Ovary (tissue), 3 donors: ENCODE data around the gene VSTM5.

Source experiments
- POLR2A ChIP-seq: fragments of 450-650 bp; IDR thresholded peaks from one replicate; pipeline ENCODE4 v1.6.1; 2017; ENCODE audit warnings: antibody characterized with exemption, mild to moderate bottlenecking, moderate library complexity
- TF ChIP-seq, protein P1 (sequence below), 3 donors: fragments of 450-650 bp in 2 of 3; fragments of 200-600 bp in 1 of 3; IDR thresholded peaks; one replicate each; pipeline versions ENCODE4 v1.5.1 to v1.8.0; 2016 to 2022; ENCODE audit warnings: antibody characterized with exemption in 3 of 3, mild to moderate bottlenecking in 1 of 3
- donor health status: DM: no; HTN: no; CAD: no.

DNA sequence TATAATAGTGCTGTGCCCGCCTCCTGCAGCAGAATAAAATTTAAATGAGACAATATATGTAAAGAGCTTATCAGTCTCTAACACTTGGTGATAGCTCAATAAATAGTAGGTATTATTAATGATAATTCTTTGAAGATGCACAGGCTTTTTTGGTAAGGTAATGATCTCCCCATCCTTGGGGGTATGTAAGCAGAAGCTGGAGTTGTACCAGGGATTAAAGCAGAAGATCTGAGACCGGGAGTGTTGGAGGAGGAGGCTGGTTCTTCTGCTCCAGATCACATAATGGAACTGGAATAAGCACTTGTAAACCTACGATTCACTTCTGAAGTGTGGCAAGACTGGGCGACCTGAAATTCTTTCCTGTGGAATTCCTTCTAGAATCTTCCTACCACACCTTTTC lies 8.4 kb downstream of the VSTM5 start:
- TF ChIP-seq, protein P1, sequence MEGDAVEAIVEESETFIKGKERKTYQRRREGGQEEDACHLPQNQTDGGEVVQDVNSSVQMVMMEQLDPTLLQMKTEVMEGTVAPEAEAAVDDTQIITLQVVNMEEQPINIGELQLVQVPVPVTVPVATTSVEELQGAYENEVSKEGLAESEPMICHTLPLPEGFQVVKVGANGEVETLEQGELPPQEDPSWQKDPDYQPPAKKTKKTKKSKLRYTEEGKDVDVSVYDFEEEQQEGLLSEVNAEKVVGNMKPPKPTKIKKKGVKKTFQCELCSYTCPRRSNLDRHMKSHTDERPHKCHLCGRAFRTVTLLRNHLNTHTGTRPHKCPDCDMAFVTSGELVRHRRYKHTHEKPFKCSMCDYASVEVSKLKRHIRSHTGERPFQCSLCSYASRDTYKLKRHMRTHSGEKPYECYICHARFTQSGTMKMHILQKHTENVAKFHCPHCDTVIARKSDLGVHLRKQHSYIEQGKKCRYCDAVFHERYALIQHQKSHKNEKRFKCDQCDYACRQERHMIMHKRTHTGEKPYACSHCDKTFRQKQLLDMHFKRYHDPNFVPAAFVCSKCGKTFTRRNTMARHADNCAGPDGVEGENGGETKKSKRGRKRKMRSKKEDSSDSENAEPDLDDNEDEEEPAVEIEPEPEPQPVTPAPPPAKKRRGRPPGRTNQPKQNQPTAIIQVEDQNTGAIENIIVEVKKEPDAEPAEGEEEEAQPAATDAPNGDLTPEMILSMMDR (IDR thresholded peaks at IDR 0.05): no peak
- no peak for TF ChIP-seq POLR2A
